HG03521 (cell line): ENCODE data around the gene NXNL2.

Experiments used
- ATAC-seq: cut with Tn5 transposase; IDR thresholded peaks from one replicate; pipeline ENCODE4 v1.9.1; 2021; ENCODE audit warnings: mild to moderate bottlenecking, moderate library complexity; ENCODE audit not compliant: unreplicated experiment

Gene NXNL2

DNA sequence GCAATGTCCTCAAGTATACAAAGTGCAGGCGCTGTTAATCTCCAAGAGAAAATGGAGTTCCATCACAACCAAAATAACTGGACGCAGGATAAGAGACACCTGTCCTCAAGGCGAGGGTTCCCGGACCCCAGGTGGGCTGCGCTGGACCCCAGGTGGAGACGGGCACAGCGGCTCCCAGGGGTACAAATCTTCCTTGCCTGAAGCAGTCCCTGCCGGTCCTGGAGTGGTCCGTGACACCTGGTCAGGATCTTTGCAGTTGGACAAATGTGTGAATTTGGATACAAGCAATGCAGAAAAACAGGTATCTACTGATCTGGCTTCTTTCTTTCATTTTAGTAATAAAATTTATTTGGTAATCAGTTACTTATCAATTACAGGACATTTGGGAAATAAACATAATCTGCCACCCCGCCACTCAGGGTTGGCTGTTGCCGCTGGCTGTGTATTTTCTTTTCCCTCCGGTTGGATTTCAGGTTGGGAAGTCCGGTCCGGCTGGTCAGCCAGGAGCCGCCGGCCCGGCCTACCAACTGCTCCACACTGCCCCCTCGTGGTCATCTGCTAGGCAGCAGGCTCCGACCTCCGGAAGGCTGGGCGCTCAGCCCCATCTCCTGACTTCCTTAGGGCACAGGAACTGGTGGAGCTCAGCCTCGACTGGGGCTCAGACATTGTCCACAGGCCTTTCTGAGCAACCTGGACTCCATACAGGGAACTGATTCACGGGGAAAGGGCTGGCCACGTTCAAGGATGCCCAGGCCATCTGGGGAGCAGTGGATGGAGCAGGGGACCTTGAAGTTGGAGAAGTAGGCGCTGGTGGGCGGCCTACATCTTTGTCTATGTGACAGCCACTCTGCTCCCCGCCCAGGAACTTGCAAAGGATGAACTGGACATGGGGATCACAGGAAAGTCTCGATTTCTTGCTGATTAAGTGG lies 43.4 kb downstream of the NXNL2 start:
- peak; percentile 81 for ATAC-seq

GRCh38 chr9:88579050-88579715 lies 44.2 kb downstream of the NXNL2 start:
- no peak for ATAC-seq

DNA sequence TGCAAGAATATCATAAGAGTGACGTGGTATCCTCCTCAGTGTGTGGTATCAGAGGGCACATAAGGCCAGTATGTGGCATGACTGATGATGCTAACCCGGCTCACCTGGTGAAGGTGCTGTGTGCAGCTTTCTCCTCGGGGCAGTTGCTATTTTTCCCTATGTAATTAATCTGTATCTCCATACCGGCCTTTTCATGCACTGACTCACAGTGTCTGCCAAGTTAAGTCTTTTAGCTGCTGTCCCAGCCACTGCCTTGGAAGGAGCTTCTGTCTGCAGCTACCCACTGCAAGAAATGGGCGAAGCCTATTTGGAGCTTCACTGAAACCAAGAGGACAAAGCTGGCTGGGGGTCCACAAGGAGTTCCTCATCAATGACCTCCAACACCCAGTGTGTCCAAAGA lies 46.0 kb downstream of the NXNL2 start:
- no peak for ATAC-seq

DNA sequence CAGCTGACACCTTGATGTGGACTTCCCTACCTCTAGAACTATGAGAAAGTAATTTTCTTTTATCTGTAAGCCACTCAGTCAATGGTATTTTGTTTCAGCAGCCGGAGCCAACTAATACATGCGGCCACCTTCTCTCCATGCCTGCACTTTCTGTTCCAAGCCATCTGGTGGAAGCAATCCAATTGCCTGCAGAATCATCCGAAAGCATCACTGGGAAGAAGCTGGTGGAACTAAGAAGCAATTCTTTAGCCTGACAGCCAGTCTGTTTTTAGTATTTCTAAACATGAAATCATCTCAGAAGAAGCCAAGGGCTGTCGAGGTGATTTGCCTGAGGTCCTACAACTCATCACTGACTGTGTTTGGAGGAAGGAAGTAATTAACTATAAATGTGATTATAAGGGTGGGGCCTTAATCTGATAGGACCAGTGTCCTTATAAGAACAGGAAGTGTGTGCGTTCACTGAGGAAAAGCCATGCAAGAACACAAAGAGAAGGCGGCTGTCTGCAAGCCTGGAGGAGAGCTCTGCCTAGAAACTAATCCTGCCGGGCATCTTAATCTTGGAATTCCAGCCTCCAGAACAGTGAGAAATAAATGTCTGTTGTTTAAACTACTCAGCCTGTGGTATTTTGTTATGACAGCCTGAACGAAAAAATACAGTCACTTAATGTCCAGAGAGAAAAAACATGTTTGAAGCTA lies 49.1 kb downstream of the NXNL2 start:
- ATAC-seq: no peak

GRCh38 chr9:88585426-88585825 lies 50.4 kb downstream of the NXNL2 start:
- no peak for ATAC-seq

DNA sequence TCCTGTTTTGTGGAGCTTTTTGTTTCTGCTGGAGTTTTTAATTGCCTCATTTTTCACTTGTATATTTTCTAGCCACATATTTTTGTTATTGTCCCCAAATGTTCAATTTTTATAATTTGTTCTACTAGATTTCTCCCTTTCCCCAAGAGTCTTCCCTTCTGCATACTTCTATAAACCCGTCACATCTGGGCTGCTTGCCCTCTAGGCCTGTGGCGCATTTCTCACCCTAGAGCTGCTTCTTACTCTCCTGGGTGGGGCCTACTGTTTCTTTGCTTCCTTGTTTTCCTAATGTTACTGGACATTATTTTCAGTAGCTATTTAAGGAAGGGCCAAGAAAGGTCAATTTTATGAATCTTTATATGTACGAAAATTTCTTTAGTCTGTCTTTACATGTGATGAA lies 51.5 kb downstream of the NXNL2 start:
- no peak for ATAC-seq

GRCh38 chr9:88587182-88587581 lies 52.2 kb downstream of the NXNL2 start:
- no peak for ATAC-seq

- no peak for ATAC-seq
Measured at GRCh38 chr9:88587885-88588649, 53.1 kb downstream of the NXNL2 start.

- no peak for ATAC-seq
Measured at GRCh38 chr9:88589656-88590055, 54.7 kb downstream of the NXNL2 start.

- no peak for ATAC-seq
Measured at GRCh38 chr9:88590558-88591146, 55.7 kb downstream of the NXNL2 start.

DNA sequence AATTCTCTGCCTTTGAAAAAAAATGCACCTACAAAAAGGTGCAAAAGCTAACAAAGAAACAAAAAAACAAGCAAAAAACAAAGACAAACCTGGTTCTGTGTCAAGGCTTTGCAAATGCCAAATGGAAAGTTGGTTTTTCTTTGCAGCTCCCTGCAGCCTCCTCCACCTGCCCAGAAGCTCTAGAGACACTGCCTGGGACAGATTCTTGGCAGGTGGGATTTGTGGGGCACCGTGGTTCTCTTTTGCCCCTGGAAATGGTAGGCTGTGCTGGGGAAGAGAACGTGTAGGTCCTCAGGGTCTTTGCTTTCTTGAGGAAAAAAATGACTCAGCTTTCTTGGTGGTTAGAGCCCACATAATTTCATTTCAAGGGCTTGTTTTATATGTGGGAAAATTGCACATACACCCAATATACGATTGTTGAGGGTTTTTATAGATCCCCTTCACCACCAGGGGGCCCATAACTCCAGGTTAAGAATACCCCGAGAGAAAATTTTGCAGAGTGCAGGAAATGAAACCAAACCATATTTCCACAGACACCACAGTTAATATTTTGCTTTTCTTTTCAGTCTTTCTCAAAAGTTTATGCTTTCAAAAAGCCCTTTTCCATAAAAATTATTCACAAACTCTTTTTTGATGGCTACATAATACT lies 58.7 kb downstream of the NXNL2 start:
- ATAC-seq: peak; percentile 74
